ENCODE results near the gene ATRN. TPM values are rescaled to one million over a fixed set of nuclear protein-coding genes. Genes with fewer than 3 reads are reported as not detected.

ATRN gene
- total and polyA plus RNA-seq, 4 donors = 4.2 to 38.5 (median 21.2) TPM

GRCh38 chr20:3640259-3640658 is 169.4 kb downstream of the ATRN start:
- no peak overlapping the region for H3K9ac ChIP-seq (ENCODE audit: insufficient read depth in 1 of 2, low read length in 2 of 2)
- H3K36me3 ChIP-seq (ENCODE audit: control insufficient read depth in 4 of 4, insufficient read depth in 4 of 4, low read length in 4 of 4) = peaks cover 0 to 30% (median 11%) of the 10 kb centered on the region in 4 donors
- WGBS, 2 donors = 98 to 100% methylated on average over 3 of the region's 3 CpGs
- TF ChIP-seq CTCF (IDR thresholded peaks at IDR 0.05; ENCODE audit: control extremely low read depth, extremely low read depth) = no peak
- H3K27me3 ChIP-seq (ENCODE audit: control insufficient read depth in 3 of 3, insufficient read depth in 3 of 3, low read length in 2 of 3) = no peaks in the 10 kb centered on the region
- DNase-seq = no peak
- ATAC-seq (ENCODE audit: insufficient read depth, low FRiP score) = no peak
- no peaks in the 10 kb centered on the region for H3K4me1 ChIP-seq (ENCODE audit: control insufficient read depth in 5 of 5, insufficient read depth in 5 of 5, low read length in 5 of 5)
- peaks cover 0 to 4% (median 0%) of the 10 kb centered on the region in 4 donors for H3K9me3 ChIP-seq (ENCODE audit: control insufficient read depth in 4 of 4, insufficient read depth in 3 of 4, low read length in 3 of 4)
- H3K4me3 ChIP-seq = no peak overlapping the region
- H3K27ac ChIP-seq (ENCODE audit: low read depth in 1 of 2, low read length in 1 of 2) = no peak overlapping the region

GRCh38 chr20:3645309-3646066 is 174.7 kb downstream of the ATRN start:
- H3K36me3 ChIP-seq (ENCODE audit: control insufficient read depth in 4 of 4, insufficient read depth in 4 of 4, low read length in 4 of 4) = peaks cover 16 to 25% (median 19%) of the 10 kb centered on the region in 4 donors

GRCh38 chr20:3646067-3646440 is 175.2 kb downstream of the ATRN start:
- no peak for TF ChIP-seq CTCF (IDR thresholded peaks at IDR 0.05; ENCODE audit: control extremely low read depth, extremely low read depth)
- Histone ChIP-seq H3K4me1 (ENCODE audit: control insufficient read depth in 5 of 5, insufficient read depth in 5 of 5, low read length in 5 of 5) (peaks cover 0 to 2% (median 0%) of the 10 kb centered on the region in 5 donors), H3K4me3 (no peak overlapping the region), H3K9me3 (ENCODE audit: control insufficient read depth in 4 of 4, insufficient read depth in 3 of 4, low read length in 3 of 4) (no peaks in the 10 kb centered on the region), H3K36me3 (ENCODE audit: control insufficient read depth in 4 of 4, insufficient read depth in 4 of 4, low read length in 4 of 4) (peaks cover 15 to 26% (median 17%) of the 10 kb centered on the region in 4 donors), H3K27ac (ENCODE audit: low read depth in 1 of 2, low read length in 1 of 2) (no peak overlapping the region), H3K9ac (ENCODE audit: insufficient read depth in 1 of 2, low read length in 2 of 2) (no peak overlapping the region), H3K27me3 (ENCODE audit: control insufficient read depth in 3 of 3, insufficient read depth in 3 of 3, low read length in 2 of 3) (no peaks in the 10 kb centered on the region)
- DNase-seq = no peak
- no peak for ATAC-seq (ENCODE audit: insufficient read depth, low FRiP score)
- 77 to 93% methylated on average over 5 of the region's 5 CpGs for WGBS, 2 donors

More at GRCh38 chr20:3645309-3646066, 174.7 kb downstream of the ATRN start:
- Histone ChIP-seq H3K9me3 (ENCODE audit: control insufficient read depth in 4 of 4, insufficient read depth in 3 of 4, low read length in 3 of 4) (no peaks in the 10 kb centered on the region), H3K9ac (ENCODE audit: insufficient read depth in 1 of 2, low read length in 2 of 2) (no peak overlapping the region), H3K4me1 (ENCODE audit: control insufficient read depth in 5 of 5, insufficient read depth in 5 of 5, low read length in 5 of 5) (peaks cover 0 to 2% (median 0%) of the 10 kb centered on the region in 5 donors), H3K27me3 (ENCODE audit: control insufficient read depth in 3 of 3, insufficient read depth in 3 of 3, low read length in 2 of 3) (no peaks in the 10 kb centered on the region), H3K27ac (ENCODE audit: low read depth in 1 of 2, low read length in 1 of 2) (no peak overlapping the region), H3K4me3 (no peak overlapping the region)
- TF ChIP-seq CTCF (IDR thresholded peaks at IDR 0.05; ENCODE audit: control extremely low read depth, extremely low read depth) = no peak
- WGBS, 2 donors = 93 to 96% methylated on average over 20 of the region's 20 CpGs
- ATAC-seq (ENCODE audit: insufficient read depth, low FRiP score) (no peak), DNase-seq (no peak)

All from lung (tissue), 12 donors.